Measurements from ENCODE around the gene GPC3.
A peak's percentile ranks its signal among the peaks of the same experiment; 100 is the strongest.
"Not testable (repeated sequence)": the region's sequence is repeated elsewhere in the genome, so short reads cannot be mapped to it uniquely, and the experiment has no call there.

Gene GPC3

GRCh38 chrX:133746593-133746992, 238.8 kb downstream of the GPC3 start:
- no peak for DNase-seq

GRCh38 chrX:133745349-133745748, 240.0 kb downstream of the GPC3 start:
- DNase-seq: no peak

DNA sequence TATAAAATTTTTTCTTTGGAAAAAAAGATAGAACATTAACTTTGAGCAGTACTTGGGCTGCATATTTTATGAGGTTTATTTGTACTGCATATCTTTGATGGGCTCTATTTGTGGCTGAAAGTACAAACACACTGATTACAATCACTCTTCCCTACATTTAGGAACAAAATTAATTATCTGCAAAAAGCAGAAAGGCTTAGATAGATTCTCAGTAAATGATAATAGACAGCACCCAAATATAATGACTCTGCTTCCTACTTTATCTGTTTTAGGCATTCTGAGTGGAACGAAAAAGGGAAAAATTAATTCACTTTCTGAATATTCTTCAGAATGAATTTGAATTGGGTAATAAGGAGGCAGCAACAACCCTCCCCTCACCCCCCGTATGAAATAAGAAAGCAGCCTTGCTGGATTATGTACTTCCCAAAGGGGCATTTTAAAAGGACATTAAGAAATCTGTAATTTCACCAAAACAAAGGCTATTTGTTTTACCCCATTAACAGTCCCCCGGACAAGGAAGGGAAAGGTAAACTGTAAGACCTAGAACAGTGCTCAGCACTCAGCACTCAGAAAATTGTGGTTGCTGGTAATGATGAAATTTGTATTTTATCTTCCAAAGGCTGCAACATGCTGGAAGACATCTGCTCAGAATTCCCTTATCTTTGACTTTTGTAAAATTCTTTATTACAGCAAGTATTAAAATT, 242.6 kb downstream of the GPC3 start:
- DNase-seq: no peak

- no peak for DNase-seq
These were observed 244.1 kb downstream of the GPC3 start for GRCh38 chrX:133741303-133741702.

- DNase-seq: no peak
These were observed 258.8 kb downstream of the GPC3 start for GRCh38 chrX:133726642-133727041.

GRCh38 chrX:133726211-133726630, 259.2 kb downstream of the GPC3 start:
- no peak for DNase-seq

DNA sequence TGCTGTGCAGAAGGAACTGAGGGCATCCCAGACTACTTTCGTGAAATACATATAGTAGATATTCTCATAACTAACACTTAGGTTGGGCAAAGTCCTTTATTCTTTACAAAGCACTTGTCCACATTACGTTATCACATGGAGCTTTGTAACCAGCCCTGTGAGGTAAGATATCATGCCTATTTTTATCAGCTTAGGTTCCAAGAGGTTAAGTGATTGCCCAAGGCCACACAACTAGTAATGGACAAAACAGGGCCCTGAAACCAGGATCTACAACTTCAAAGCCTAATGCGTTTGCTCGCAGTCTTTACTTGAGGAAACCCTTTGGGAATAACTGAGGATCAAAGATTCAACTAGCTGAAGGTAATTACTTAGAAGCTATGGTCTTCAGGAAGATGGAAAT, 261.5 kb downstream of the GPC3 start:
- no peak for DNase-seq

GRCh38 chrX:133722756-133723155, 262.6 kb downstream of the GPC3 start:
- DNase-seq: no peak

DNA sequence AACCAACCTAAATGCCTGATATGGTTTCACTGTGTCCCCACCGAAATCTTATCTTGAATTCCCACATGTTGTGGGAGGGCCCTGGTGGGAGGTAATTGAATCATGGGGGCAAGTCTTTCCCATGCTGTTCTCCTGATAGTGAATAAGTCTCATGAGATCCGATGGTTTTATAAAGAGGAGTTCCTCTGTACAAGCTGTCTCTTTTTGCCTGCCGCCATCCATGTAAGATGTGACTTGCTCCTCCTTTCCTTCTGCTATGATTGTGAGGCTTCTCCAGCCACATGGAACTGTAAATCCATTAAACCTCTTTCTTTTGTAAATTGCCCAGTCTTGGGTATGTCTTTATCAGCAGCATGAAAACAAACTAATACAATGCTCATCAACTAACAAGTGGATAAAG, 265.1 kb downstream of the GPC3 start:
- DNase-seq: not testable (repeated sequence)

- no peak for DNase-seq
These were observed 269.7 kb downstream of the GPC3 start for GRCh38 chrX:133715715-133716114.

- DNase-seq: no peak
These were observed 275.9 kb downstream of the GPC3 start for GRCh38 chrX:133709501-133709900.

- no peak for DNase-seq
These were observed 278.5 kb downstream of the GPC3 start for GRCh38 chrX:133706890-133707289.

DNA sequence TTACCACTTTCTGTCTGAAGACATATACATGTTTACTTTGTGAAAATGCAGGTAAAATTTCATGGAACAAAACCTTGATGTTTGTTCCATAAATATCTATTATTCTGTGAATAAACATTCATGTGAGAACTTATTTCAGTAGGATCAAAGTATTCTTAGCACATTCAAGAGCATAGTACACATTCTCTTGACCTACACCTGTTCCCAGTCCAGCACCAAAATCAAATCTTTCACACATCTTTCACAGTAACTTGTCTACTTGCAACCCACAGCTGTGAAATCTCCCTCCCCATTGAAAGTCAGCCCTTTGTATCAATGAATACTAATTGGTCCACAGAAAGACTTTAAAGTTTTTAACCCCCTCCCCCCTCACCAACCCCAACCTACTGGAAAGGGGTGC, 283.2 kb downstream of the GPC3 start:
- no peak for DNase-seq

GRCh38 chrX:133699023-133699728, 286.2 kb downstream of the GPC3 start:
- DNase-seq: no peak

DNA sequence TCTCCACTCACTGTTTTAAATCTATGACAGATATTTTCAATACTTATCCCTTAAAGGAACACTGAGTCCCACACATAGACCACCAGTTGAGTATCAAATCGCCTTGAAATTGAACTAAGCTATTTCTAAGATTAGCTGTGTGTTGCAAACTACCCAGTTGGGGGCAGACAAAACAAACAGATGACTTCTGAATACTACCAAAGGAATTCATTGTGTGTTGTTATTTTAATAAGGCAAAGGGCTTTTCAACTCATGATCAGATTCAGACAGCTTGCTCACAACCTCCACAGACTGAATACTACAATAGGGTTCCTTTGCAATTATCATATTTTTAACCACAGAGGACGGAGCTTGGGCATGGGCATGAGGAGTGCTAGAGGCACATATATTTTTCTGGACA, 287.1 kb downstream of the GPC3 start:
- peak; percentile 1 for DNase-seq

GRCh38 chrX:133697656-133698055, 287.7 kb downstream of the GPC3 start:
- no peak for DNase-seq

GRCh38 chrX:133689997-133690599, 295.3 kb downstream of the GPC3 start:
- DNase-seq: no peak

- DNase-seq: peak; percentile 44
These were observed 299.6 kb downstream of the GPC3 start for GRCh38 chrX:133685822-133686221.

DNA sequence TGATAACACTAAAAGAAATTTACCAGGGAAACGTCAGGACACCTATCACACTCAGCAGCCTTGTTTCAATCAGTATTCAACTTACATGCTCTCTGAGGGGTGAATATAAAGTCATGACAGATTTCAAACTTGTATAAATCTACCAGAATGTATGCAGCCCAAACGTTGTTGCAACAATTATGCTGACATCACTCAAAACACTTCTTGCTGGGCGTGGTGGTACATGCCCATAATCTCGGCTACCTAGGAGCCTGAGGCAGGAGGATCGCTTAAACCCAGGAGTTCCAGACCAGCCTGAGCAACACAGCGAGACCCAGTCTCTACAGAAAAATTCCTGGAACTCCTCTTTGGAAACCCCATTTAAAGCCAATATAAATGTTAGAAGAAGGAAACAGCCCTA, 303.5 kb downstream of the GPC3 start:
- no peak for DNase-seq

- no peak for DNase-seq
These were observed 304.0 kb downstream of the GPC3 start for GRCh38 chrX:133681421-133681820.

DNA sequence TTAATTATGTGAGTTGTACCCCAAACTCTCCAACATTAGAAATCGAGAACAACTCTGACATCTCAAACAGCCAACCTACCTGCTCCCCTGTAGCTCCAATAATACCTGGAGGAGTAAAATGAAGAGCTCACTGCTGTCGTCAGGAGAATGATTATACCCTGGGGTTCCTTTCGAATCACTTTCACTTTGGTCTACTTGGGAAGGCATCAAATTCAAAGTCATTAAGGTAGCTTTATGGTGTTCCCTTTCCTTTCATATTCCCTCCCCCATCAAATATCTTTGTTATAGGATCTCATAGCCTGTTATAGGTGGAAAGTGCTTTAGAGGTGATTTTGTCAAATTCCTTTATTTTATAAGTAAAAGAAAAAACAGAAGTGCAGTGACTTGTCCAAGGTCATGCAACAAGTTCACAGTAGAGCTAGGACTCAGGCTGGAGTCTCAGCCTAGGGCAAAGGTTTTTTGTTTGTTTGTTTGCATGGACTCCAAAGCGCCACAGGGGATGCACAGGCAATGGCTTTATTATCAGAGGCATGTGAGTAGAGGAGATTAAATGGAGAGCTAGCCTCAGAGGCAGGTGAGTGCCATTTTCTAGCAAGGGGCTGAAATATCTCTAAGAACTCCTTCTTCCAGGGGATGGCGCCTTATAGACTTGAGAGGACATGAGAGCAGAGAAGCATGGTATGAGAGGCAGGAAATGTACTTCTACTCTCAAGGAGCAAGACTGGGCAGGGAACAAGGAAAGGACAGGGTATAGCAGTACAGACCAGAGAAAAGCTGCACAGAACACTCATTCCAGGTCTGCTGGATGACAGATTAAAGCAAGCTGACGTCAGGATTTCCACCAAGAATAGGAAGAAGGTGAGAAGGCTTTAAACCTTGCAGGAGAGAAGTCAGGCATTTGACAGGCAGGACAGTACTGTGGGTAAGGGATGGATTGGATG, 308.0 kb downstream of the GPC3 start:
- DNase-seq: no peak

DNA sequence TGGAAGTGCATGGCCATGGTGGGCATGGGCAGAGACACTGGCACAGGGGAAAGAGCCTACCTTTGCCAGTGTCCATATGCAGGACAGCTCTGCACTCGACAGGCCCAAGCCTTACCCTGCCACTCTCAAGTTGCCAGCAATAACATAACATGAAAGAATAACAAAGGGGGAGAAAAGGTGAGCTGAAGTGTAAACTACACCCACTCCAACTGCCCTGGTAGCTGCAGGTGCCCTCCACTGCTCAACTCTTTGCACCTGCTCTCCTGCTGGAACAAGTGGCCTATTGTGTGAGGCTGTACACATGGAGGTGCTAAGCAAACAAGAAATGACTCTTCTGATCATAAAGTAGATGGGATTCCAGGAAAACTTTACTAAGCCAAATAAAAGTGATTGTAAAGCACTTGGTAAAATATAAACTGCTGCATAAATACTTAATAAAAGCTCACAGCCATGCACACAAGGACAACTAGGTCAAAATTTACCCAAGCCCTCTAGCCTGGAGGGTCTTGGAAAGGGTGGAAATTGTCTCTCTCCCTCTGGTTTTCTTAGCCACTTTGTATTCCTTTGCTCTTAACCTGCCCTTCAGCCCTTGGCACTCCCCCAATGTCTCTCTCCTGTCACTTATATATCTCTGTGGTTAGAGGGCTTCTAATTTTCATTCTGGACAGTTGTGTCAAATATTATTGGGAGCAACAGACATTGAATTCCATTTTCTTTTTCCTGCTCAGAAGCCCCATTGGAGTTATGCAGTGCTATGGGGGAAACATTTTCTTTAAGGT, 308.9 kb downstream of the GPC3 start:
- DNase-seq: no peak
